GM12874 (cell line): ENCODE measurements around the gene USP40.

Source experiments
- CTCF ChIP-seq: IDR thresholded peaks from 2 replicates; pipeline ENCODE4 v1.5.1; 2011; ENCODE audit warnings: low read depth, mild to moderate bottlenecking, control low read depth, low read length, moderate library complexity; ENCODE audit not compliant: insufficient read depth

Gene USP40

GRCh38 chr2:233482616-233483015 is 84.0 kb downstream of the USP40 start:
- no peak for TF ChIP-seq CTCF

GRCh38 chr2:233481368-233482142 is 85.0 kb downstream of the USP40 start:
- no peak for TF ChIP-seq CTCF

- TF ChIP-seq CTCF, result no peak
Measured at GRCh38 chr2:233480490-233481202, 85.9 kb downstream of the USP40 start.

GRCh38 chr2:233479616-233480489 is 86.7 kb downstream of the USP40 start:
- no peak for TF ChIP-seq CTCF

GRCh38 chr2:233477548-233478433 is 88.8 kb downstream of the USP40 start:
- no peak for TF ChIP-seq CTCF

GRCh38 chr2:233476651-233477547 is 89.7 kb downstream of the USP40 start:
- no peak for TF ChIP-seq CTCF
